Fibroblast of skin of left quadriceps (primary cell): Measurements from ENCODE around the gene SEBOX.
A peak's percentile ranks its signal among the peaks of the same experiment; 100 is the strongest.

ENCODE experiments used
- DNase-seq, 2 experiments: peaks; one replicate each; pipeline ENCODE4 v3.0.0-alpha.2; 2013; ENCODE audit warnings: low read depth in 2 of 2

Gene SEBOX

GRCh38 chr17:28318759-28319597 is 46.0 kb downstream of the SEBOX start, which contains the start of gene TMEM97:
TMEM97 (plus strand) TSS chr17:28319200; CDS start chr17:28319240, 40 bp downstream.
- DNase-seq: peak; percentile 89 to 91

GRCh38 chr17:28317966-28318758 is 46.8 kb downstream of the SEBOX start:
- no peak for DNase-seq

GRCh38 chr17:28317099-28317965 is 47.7 kb downstream of the SEBOX start:
- no peak for DNase-seq

GRCh38 chr17:28315846-28316705 is 48.9 kb downstream of the SEBOX start:
- DNase-seq: no peak

GRCh38 chr17:28313841-28314240 is 51.2 kb downstream of the SEBOX start:
- no peak for DNase-seq
